Activated naive CD8-positive, alpha-beta T cell treated with anti-CD3 and anti-CD28 coated beads, Interleukin-2, amount 10 ng/mL, durations not matched to agents 7 days and 5 days (primary cell): Measurements from ENCODE around the gene MAP2K2. TPM values are rescaled to one million over a fixed set of nuclear protein-coding genes. Genes with fewer than 3 reads are reported as not detected.

Source experiments
- ATAC-seq: fragments of 150-1000 bp; cut with Tn5 transposase; one replicate; pipeline ENCODE4 v1.10.0; 2021; ENCODE audit warnings: low read depth, moderate library complexity
- POLR2A ChIA-PET: fragments of 350-600 bp; sonication (Branson Sonifier 250); formaldehyde crosslinking; loops from one replicate; lab custom pipeline; 2021; ENCODE audit warnings: antibody characterized with exemption; lab: Charles Lee
- DNase-seq: peaks from one replicate; pipeline ENCODE4 v3.0.0; 2021
- H3K27ac Mint-ChIP-seq: one replicate; pipeline ENCODE4 v1.8.0; 2022; ENCODE audit warnings: mild to moderate bottlenecking, mixed read lengths
- H3K27me3 Mint-ChIP-seq: one replicate; pipeline ENCODE4 v1.8.0; 2022; ENCODE audit warnings: mild to moderate bottlenecking, moderate library complexity, mixed read lengths
- H3K36me3 Mint-ChIP-seq: one replicate; pipeline ENCODE4 v1.8.0; 2021; ENCODE audit warnings: mild to moderate bottlenecking, mixed read lengths
- H3K4me1 Mint-ChIP-seq: one replicate; pipeline ENCODE4 v1.8.0; 2021; ENCODE audit warnings: mixed read lengths
- H3K4me3 Mint-ChIP-seq: one replicate; pipeline ENCODE4 v1.8.0; 2022; ENCODE audit warnings: mild to moderate bottlenecking, moderate library complexity, mixed read lengths
- H3K9me3 Mint-ChIP-seq: one replicate; pipeline ENCODE4 v1.8.0; 2021; ENCODE audit warnings: mixed read lengths
- total RNA-seq, 2 experiments: library from RNA; stranded (reverse); gene quantifications; one replicate each; pipeline ENCODE4 v1.2.3, GENCODE V29; 2021

Gene MAP2K2
- total RNA-seq, 2 experiments from 2014 or later = 210 to 211 TPM

DNA sequence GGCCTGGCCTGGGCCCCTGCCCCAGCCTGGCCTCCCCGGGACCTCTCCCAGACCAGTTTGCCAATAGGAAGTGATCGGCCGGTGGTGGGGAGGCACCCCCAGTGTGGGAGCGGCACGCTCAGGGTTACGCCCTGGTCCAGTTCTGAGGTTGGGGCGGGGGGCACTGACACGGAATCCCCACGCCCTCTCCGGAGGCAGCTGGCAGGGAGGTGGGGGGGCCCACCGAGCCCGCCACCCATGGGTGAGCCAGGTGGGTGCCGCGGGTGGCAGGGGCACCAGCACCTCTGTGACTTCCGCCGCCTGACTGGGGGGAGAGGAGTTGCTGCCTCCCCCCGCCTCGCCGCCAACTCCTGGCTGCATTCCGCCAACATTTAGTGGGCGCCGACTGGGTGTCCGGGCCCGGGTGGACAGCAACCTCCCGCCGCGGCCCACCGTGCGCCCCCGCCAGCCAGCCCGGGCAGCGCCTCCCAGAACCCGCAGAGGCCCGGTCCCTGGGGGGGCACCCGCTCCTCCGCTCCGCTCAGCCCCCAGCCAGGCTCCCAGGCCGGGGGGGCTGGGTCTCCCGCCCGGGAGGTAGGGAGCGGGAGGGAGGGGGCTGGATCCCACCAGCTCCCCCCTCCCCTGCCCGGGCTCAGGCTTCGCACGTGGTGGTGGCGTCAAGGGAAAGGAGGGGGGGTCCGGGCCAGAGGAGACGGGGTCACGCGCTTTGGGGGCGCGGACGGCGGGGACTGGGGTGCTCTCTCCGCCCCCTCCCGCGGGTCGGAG lies 59.2 kb downstream of the MAP2K2 start:
- H3K9me3 Mint-ChIP-seq = no peaks in the 10 kb centered on the region
- peak overlapping the region; percentile 87 for H3K4me3 Mint-ChIP-seq
- no peaks in the 10 kb centered on the region for H3K27me3 Mint-ChIP-seq
- POLR2A ChIA-PET = interaction anchor here (0.9 to 4.4 kb wide), 2 partner anchors 23 to 40 kb away, joined by 3 to 58 read pairs; no protein-coding TSS in a partner anchor
- peaks cover 3% of the 10 kb centered on the region for H3K36me3 Mint-ChIP-seq
- peaks cover 20% of the 10 kb centered on the region for H3K4me1 Mint-ChIP-seq
- H3K27ac Mint-ChIP-seq = peak overlapping the region; percentile 87
- DNase-seq = peak; percentile 66
- no peak for ATAC-seq

DNA sequence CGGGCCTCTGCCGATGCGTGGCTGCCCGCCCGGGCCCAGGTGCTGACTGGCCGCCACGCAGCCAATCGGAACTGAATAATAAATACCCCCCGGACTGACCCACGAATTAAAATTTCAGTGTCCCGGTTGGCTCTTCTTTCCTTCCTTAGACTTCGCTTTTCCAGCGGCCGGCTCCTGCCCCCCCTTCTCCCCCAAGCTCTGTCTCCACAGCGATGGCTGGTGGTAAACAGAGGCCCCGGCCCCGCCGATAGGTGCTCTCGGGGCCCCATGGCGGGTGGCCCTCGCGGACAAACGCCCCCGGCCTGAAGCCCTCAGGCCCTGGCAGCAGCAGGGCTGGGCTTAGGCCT lies 59.8 kb downstream of the MAP2K2 start:
- POLR2A ChIA-PET = interaction anchor here (0.6 to 4.4 kb wide), 4 partner anchors 24 to 1503 kb away, joined by 3 to 58 read pairs (median 4); no protein-coding TSS in a partner anchor
- ATAC-seq (no peak), DNase-seq (no peak)
- Mint-ChIP-seq H3K27ac (peak overlapping the region; percentile 87), H3K27me3 (no peaks in the 10 kb centered on the region), H3K4me1 (peaks cover 14% of the 10 kb centered on the region), H3K9me3 (no peaks in the 10 kb centered on the region), H3K4me3 (peak overlapping the region; percentile 87), H3K36me3 (peaks cover 3% of the 10 kb centered on the region)

DNA sequence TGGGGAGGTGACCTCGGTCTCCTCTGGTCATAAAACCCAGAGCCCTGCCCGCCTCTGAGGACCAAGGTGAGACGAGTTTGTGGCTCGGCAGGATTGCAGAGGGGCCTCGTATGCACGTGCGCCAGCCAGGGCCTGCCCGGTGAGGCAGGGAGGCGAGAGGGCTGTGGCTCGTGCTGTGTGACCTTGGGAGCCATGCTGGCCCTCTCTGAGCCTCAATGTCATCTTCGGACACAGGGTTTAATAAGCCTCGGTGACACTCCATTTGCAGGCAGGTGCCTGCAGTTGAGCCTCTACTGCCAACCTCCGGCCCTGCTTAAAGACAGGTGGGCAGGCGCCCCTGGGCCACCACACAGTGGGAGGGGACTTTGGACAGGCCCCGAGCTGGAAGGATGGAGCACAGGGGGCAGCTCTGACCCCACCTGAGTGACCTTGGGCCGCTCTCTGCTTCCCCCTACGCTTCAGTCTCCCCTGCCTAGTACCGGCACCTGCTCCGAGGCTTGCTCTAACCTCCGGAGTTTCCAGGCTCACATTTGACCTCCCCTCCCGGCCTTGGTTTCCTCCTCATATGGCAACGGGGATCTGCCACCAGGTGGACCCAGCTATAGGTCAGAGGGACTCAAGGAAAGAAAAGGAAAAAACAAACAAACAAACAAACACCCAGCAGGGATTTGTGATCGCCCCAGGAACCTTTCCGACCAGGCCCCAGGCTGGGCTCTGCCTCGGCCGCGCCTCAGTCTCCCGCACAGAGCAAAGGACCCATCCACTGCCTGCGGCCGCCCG lies 60.4 kb downstream of the MAP2K2 start:
- POLR2A ChIA-PET = interaction anchor here (0.6 to 4.4 kb wide), 4 partner anchors 15 to 1503 kb away, joined by 3 to 58 read pairs (median 4); no protein-coding TSS in a partner anchor
- H3K4me3 Mint-ChIP-seq = peak overlapping the region; percentile 87
- peaks cover 9% of the 10 kb centered on the region for H3K4me1 Mint-ChIP-seq
- DNase-seq (no peak), ATAC-seq (no peak)
- no peaks in the 10 kb centered on the region for H3K27me3 Mint-ChIP-seq
- peak overlapping the region; percentile 87 for H3K27ac Mint-ChIP-seq
- peaks cover 3% of the 10 kb centered on the region for H3K36me3 Mint-ChIP-seq
- no peaks in the 10 kb centered on the region for H3K9me3 Mint-ChIP-seq

DNA sequence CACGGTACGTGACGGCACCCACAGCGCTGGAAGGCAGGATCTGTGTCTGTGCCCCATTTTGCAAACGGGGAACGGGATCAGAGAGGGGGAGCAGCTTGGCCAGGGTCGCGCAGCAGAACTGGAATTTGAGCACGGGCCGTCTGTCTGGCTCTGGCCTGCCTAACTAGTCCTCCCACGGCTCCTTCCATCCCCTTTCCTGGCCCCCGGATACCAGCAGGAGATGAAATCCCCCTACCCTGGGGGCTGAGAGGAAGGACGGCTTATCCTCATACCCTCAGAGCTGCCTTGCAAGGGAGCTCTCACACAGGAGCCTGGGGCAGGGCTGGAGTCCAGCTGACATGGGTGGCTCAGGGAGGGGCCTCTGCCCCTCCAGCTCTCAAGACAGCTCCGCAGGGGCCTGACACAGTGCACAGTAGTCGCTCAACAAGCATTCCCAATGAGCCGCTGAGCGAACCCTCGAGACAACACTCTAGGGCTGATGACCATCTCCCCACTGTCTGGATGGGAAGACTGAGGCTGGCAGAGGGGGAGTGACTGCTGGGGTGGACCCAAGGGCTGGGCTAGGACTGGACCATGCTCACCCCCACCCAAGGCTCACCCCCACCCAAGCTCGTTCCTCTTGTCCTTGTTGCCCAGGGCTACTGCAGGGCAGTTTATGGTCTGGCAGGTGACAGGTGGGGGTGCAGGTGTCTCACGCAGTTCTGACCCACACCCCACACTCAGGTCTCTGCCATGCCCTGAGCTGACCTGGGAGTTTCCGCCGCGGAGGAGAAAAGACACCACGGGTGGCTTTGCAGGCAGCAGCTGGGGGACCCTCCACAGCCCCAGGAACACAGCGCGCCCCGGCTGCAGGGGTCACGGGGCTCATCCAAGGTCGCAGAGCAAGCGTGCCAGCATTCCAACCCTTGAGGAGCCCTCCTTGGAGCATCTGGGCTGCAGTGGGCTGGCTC lies 61.2 kb downstream of the MAP2K2 start:
- Mint-ChIP-seq H3K4me1 (peaks cover 6% of the 10 kb centered on the region), H3K9me3 (no peaks in the 10 kb centered on the region), H3K4me3 (peak overlapping the region; percentile 87), H3K27ac (no peak overlapping the region), H3K36me3 (peaks cover 4% of the 10 kb centered on the region), H3K27me3 (no peaks in the 10 kb centered on the region)
- DNase-seq = no peak
- POLR2A ChIA-PET = interaction anchor here (1.2 to 4.4 kb wide), 2 partner anchors 14 to 25 kb away, joined by 3 to 58 read pairs; no protein-coding TSS in a partner anchor
- no peak for ATAC-seq

- no peak for DNase-seq
- Mint-ChIP-seq H3K9me3 (no peaks in the 10 kb centered on the region), H3K27ac (no peak overlapping the region), H3K4me1 (peaks cover 8% of the 10 kb centered on the region), H3K27me3 (no peaks in the 10 kb centered on the region), H3K36me3 (peaks cover 8% of the 10 kb centered on the region), H3K4me3 (peak overlapping the region; percentile 19)
- POLR2A ChIA-PET = no interaction called here
- no peak for ATAC-seq
These were observed 62.1 kb downstream of the MAP2K2 start for GRCh38 chr19:4061683-4062418.

- POLR2A ChIA-PET = no interaction called here
- ATAC-seq (no peak), DNase-seq (no peak)
- H3K4me3 Mint-ChIP-seq = no peak overlapping the region
- no peaks in the 10 kb centered on the region for H3K27me3 Mint-ChIP-seq
- H3K4me1 Mint-ChIP-seq = peaks cover 9% of the 10 kb centered on the region
- no peak overlapping the region for H3K27ac Mint-ChIP-seq
- H3K36me3 Mint-ChIP-seq = peaks cover 12% of the 10 kb centered on the region
- no peaks in the 10 kb centered on the region for H3K9me3 Mint-ChIP-seq
These were observed 62.7 kb downstream of the MAP2K2 start for GRCh38 chr19:4061178-4061682.

GRCh38 chr19:4060621-4061177 lies 63.2 kb downstream of the MAP2K2 start:
- POLR2A ChIA-PET = no interaction called here

GRCh38 chr19:4059891-4060620 lies 63.9 kb downstream of the MAP2K2 start:
- POLR2A ChIA-PET = no interaction called here
- H3K4me1 Mint-ChIP-seq = peaks cover 10% of the 10 kb centered on the region

More at GRCh38 chr19:4060621-4061177, 63.2 kb downstream of the MAP2K2 start:
- H3K9me3 Mint-ChIP-seq = no peaks in the 10 kb centered on the region
- H3K27ac Mint-ChIP-seq = peak overlapping the region; percentile 80
- peaks cover 10% of the 10 kb centered on the region for H3K4me1 Mint-ChIP-seq
- no peak for ATAC-seq
- peaks cover 17% of the 10 kb centered on the region for H3K36me3 Mint-ChIP-seq
- H3K27me3 Mint-ChIP-seq = no peaks in the 10 kb centered on the region
- no peak for DNase-seq
- peak overlapping the region; percentile 48 for H3K4me3 Mint-ChIP-seq

GRCh38 chr19:4059453-4059871 lies 64.5 kb downstream of the MAP2K2 start:
- POLR2A ChIA-PET = no interaction called here
- DNase-seq = no peak
- peaks cover 10% of the 10 kb centered on the region for H3K4me1 Mint-ChIP-seq
- H3K4me3 Mint-ChIP-seq = no peak overlapping the region
- H3K27ac Mint-ChIP-seq = no peak overlapping the region
- H3K9me3 Mint-ChIP-seq = no peaks in the 10 kb centered on the region
- peaks cover 17% of the 10 kb centered on the region for H3K36me3 Mint-ChIP-seq
- no peak for ATAC-seq
- H3K27me3 Mint-ChIP-seq = no peaks in the 10 kb centered on the region

More at GRCh38 chr19:4059891-4060620, 63.9 kb downstream of the MAP2K2 start:
- DNase-seq (no peak), ATAC-seq (peak; percentile 34)
- H3K27me3 Mint-ChIP-seq = no peaks in the 10 kb centered on the region
- H3K36me3 Mint-ChIP-seq = peaks cover 17% of the 10 kb centered on the region
- H3K27ac Mint-ChIP-seq = peak overlapping the region; percentile 80
- H3K9me3 Mint-ChIP-seq = no peaks in the 10 kb centered on the region
- peak overlapping the region; percentile 48 for H3K4me3 Mint-ChIP-seq

DNA sequence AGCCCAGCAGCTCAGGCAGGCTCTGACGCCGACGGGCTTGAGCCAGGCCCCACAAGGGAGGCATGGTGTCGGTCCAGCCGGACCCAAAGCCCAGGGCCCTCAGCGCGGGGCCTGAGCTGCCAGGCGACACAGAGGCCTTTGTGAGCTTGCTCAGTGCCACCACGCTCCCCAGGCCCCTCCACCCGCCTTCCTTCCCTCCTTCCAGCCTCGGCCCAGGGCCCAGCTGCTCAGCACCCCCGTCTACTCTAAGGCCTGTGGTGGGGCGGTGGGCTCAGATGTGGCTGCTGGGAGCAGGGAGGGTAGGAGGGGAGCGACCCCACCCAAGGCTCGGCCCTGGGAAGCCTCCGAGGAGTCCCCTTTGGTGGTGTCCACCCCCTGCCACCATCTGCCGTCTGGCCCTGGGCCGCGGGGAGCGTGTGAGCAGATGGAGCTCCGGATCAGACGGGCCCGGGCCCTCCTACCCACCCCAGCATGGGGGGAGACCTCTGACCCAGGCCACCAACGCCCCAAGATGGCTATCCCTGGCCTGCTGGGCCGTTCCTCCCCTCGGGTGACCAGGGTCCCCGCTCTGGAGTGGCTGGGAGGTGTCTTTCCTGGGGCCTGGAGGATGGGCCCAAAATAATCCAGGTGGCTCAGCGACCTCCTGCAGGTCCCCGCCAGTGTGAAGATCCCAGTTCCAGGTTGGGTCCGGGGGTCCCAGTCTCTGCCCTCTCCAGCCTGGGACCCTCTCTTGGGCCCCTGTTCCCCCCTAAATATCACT lies 65.0 kb downstream of the MAP2K2 start:
- Mint-ChIP-seq H3K4me1 (peaks cover 10% of the 10 kb centered on the region), H3K27me3 (no peaks in the 10 kb centered on the region), H3K9me3 (no peaks in the 10 kb centered on the region), H3K27ac (no peak overlapping the region), H3K36me3 (peaks cover 16% of the 10 kb centered on the region), H3K4me3 (no peak overlapping the region)
- ATAC-seq = no peak
- POLR2A ChIA-PET = no interaction called here
- no peak for DNase-seq
